GM19324 (cell line): ENCODE data around the gene DSCAML1.

Experiments used
- ATAC-seq: cut with Tn5 transposase; IDR thresholded peaks from one replicate; pipeline ENCODE4 v1.9.1; 2021; ENCODE audit warnings: mild to moderate bottlenecking, moderate library complexity; ENCODE audit not compliant: unreplicated experiment, low FRiP score

The DSCAML1 gene

GRCh38 chr11:117572129-117572528 is 224.9 kb downstream of the DSCAML1 start:
- ATAC-seq, result no peak

GRCh38 chr11:117570701-117571100 is 226.3 kb downstream of the DSCAML1 start:
- no peak for ATAC-seq

- no peak for ATAC-seq
Observed at GRCh38 chr11:117569911-117570310, 227.1 kb downstream of the DSCAML1 start.

GRCh38 chr11:117565709-117566108 is 231.3 kb downstream of the DSCAML1 start:
- no peak for ATAC-seq

GRCh38 chr11:117564321-117564720 is 232.7 kb downstream of the DSCAML1 start:
- no peak for ATAC-seq

- ATAC-seq, result no peak
Observed at GRCh38 chr11:117563556-117563955, 233.5 kb downstream of the DSCAML1 start.

GRCh38 chr11:117562136-117562535 is 234.9 kb downstream of the DSCAML1 start:
- no peak for ATAC-seq

GRCh38 chr11:117560780-117561530 is 236.1 kb downstream of the DSCAML1 start:
- ATAC-seq, result no peak

GRCh38 chr11:117559698-117560097 is 237.3 kb downstream of the DSCAML1 start:
- no peak for ATAC-seq

- ATAC-seq, result no peak
Observed at GRCh38 chr11:117557361-117557760, 239.7 kb downstream of the DSCAML1 start.

GRCh38 chr11:117554601-117555333 is 242.2 kb downstream of the DSCAML1 start:
- ATAC-seq, result no peak

- ATAC-seq, result no peak
Observed at GRCh38 chr11:117552626-117553025, 244.4 kb downstream of the DSCAML1 start.

GRCh38 chr11:117551761-117552343 is 245.2 kb downstream of the DSCAML1 start:
- no peak for ATAC-seq

- no peak for ATAC-seq
Observed at GRCh38 chr11:117550466-117550865, 246.6 kb downstream of the DSCAML1 start.

GRCh38 chr11:117549417-117549816 is 247.6 kb downstream of the DSCAML1 start:
- no peak for ATAC-seq

GRCh38 chr11:117548876-117549275 is 248.1 kb downstream of the DSCAML1 start:
- no peak for ATAC-seq

- no peak for ATAC-seq
Observed at GRCh38 chr11:117547946-117548345, 249.1 kb downstream of the DSCAML1 start.

GRCh38 chr11:117547195-117547850 is 249.7 kb downstream of the DSCAML1 start:
- ATAC-seq, result no peak

- ATAC-seq, result no peak
Observed at GRCh38 chr11:117546431-117547194, 250.4 kb downstream of the DSCAML1 start.

GRCh38 chr11:117545706-117546105 is 251.3 kb downstream of the DSCAML1 start:
- no peak for ATAC-seq
